Posterior vena cava (tissue), 2 donors: ENCODE results near the gene TEX55. TPM values are rescaled to one million over a fixed set of nuclear protein-coding genes. Genes with fewer than 3 reads are reported as not detected.
"Not testable (repeated sequence)": the region's sequence is repeated elsewhere in the genome, so short reads cannot be mapped to it uniquely, and the experiment has no call there.

ENCODE experiments used
- DNase-seq: peaks from one replicate; pipeline ENCODE4 v3.0.0-alpha.2; 2020; ENCODE audit warnings: low spot score
- intact Hi-C, 2 donors: fragments of 100-400 bp; cut with DNase I; formaldehyde crosslinking; loops; one replicate each; pipeline versions ENCODE4 v1.14.1 to v1.14.2; 2022 to 2023
- total RNA-seq, 2 donors: library from RNA; stranded (reverse); fragmentation: NEBNext Ultra II Directional; extraction: Animal tissue kit (Norgen Biotek cat#: 25700); gene quantifications; one replicate each; pipeline ENCODE4 v1.2.1, GENCODE V29; 2021
- donor health status: DM: yes; HTN: yes; CAD: no.
- donor health status: DM: yes; HTN: yes; CAD: no.

The TEX55 gene
- total RNA-seq, 2 donors from 2014 or later: not detected

GRCh38 chr3:119149484-119149883 lies 3.5 kb downstream of the TEX55 start:
- DNase-seq: no peak
- intact Hi-C loops: loop anchor here in 1 of 2 donors (5.0 kb wide), 1 partner anchor 1033 kb away; no protein-coding TSS in a partner anchor

GRCh38 chr3:119156868-119157267 lies 10.9 kb downstream of the TEX55 start:
- no peak for DNase-seq
- intact Hi-C loops: no loop called here

DNA sequence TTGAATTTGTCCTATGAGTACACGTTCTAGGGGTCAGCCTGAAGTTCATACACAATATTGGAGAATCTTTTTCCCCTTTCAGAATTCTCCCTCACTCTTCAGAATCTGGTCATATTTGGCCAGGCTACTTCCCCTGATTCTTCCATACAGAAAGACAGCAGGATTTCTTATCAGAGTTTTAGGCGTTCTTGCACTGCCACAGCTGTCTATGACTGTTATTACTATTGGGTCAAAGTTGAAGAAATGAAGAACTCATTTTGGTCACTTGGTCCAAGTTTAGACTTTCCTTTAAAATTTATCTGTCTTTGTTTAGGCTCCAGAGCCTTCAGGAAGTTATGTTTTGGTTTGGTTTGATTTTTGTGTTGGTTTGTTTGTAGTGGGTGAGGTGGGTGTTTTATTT lies 12.0 kb downstream of the TEX55 start:
- DNase-seq: no peak
- intact Hi-C loops: no loop called here

GRCh38 chr3:119160361-119160760 lies 14.4 kb downstream of the TEX55 start:
- intact Hi-C loops: no loop called here

DNA sequence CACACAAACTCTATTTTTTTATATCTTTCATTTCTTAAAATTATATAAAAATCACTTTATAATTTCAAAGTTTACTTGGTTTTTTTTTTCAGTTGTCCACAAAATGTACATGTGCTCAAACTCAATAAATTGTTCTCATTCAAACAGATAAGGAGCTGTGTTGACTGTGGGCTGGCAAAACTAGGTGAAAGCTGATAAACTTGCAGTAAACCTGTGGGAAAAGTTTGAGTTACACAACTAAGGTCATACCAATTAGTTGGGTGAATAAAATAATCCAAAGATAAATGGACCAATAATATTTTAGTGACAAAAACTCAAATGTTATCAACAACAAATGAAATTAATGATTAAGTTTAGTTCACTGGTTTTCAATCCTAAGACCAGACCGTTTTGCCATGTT lies 14.8 kb downstream of the TEX55 start:
- no peak for DNase-seq
- intact Hi-C loops: no loop called here

More at GRCh38 chr3:119160361-119160760, 14.4 kb downstream of the TEX55 start:
- DNase-seq: no peak

- intact Hi-C loops: no loop called here
- no peak for DNase-seq
These were observed 15.3 kb downstream of the TEX55 start for GRCh38 chr3:119161240-119161639.

GRCh38 chr3:119164745-119165144 lies 18.8 kb downstream of the TEX55 start:
- intact Hi-C loops, DNase-seq: not testable (repeated sequence)

- DNase-seq: no peak
- intact Hi-C loops: no loop called here
These were observed 24.9 kb downstream of the TEX55 start for GRCh38 chr3:119170821-119171220.

DNA sequence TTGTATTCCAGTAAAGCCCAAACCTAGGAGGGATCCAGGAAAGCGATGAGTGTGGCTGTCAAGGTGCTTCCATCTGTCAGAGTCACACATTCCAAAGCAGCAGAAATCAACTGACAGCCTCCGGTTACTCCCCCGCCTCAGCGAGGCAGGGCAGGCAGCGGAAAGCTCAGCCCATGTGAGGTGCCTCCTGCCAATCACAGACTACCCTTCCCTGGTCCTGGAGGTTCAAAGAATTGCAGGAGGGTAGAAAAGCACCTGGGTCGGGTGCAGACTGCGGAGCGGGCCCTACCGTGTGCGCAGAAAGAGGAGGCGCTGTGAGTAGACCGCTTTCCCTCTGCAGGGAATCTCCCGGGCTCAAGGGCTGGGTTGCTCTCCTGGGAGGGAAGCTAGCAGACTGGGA lies 27.4 kb downstream of the TEX55 start, which contains the start of gene UPK1B:
UPK1B (plus strand) TSS at position 274 of the 400 bp plus-strand sequence. CDS start 13,144 bp downstream, outside the sequence.
- DNase-seq: no peak
- intact Hi-C loops: no loop called here

DNA sequence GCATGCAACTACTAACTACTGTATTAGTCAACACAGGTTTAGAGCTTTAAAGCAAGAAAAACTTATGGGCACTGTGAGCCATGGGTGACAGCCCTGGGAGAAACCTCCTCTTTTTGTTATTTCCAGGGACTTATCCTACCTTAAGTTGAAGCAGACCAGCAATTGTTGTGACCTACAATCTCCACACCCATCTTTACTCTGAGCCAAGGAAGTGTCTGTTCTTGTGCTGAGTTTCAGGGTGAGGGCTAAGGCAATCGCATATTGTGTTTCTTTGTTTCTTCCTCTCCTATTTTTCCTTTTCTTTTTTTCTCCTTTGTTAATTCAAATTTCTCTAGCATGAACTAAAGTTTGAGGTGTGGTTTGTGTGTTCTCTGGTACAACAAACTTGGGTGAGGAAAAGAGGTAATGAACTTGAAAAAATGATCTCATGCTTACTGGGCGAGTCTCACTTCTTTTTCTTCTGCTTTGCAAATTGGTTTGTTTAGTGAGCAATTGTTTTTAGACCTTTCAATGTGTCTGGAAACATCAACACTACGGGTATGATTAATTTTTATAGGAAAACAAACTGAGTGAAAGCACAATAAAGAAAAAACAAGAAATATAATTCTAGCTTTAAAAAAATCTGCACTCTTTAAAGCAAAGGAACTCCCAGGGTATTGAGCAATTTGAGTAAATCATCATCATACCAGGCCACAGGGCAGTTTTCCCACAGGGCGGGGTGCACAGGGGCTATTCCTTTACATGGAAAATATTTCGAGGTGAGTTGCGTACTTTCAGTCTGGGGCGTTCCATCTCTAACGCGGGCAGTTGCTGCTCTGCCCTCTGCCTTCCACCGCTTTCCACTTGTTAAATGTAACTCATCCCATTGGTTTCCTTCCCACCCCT lies 30.1 kb downstream of the TEX55 start:
- no peak for DNase-seq
- intact Hi-C loops: no loop called here

DNA sequence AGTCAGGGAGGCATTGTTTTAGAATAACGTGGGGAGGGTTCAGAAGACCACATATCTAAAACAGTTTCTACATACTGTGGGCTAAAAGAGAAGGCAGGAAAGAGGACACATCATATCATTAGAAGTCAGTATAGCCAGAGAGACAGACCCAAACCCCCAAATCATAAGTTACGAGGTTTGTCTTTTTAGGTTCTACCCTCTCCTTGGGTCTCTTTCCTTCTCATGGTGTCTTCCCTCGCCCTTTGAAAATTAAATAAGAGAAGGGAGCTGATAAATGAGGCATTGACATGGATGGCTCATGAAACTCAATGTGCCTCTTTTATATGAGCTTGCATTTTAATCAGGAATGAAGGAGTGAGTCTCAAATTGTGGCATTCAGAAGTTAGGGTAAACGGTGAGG lies 30.8 kb downstream of the TEX55 start:
- DNase-seq: no peak
- intact Hi-C loops: no loop called here

- DNase-seq: no peak
- intact Hi-C loops: no loop called here
These were observed 31.4 kb downstream of the TEX55 start for GRCh38 chr3:119177321-119177720.

DNA sequence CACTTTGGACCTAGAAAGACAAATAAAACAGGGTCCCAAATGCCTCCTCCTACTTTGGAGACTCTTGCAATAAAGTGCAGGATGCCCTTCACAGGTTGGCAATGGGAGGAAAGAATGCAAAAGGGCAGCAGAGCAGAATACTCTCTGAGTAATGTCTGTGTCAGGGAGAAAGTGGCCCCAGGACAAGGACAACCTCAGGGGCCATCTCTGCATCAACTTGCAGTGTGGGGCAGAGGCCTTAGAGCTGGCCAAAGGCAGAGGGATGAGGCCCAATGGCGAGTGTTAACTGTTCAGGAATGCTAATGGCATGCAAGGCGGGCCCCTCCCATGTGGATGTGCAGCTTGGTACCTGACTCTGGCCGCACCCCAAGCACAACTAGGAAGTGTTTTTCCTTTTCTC lies 35.8 kb downstream of the TEX55 start:
- intact Hi-C loops: no loop called here
- DNase-seq: no peak

DNA sequence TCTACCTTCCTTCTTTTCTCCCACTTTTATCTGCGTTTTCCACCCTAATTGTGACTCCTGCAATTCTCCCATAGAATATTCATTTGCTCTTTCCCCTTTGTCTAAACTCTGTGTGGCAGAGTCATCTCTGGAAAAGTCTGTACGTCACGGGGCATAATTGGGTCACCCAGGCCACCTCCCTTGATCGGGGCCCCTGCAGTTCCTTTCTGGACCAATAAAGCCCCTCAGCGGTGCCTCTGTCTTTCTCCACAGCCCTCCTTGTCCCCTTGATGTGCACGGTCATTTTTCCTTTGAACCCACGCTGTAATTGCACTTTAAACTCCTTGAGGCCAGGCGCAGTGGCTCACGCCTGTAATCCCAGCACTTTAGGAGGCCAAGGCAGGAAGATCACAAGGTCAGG lies 38.1 kb downstream of the TEX55 start:
- intact Hi-C loops: no loop called here
- DNase-seq: no peak

GRCh38 chr3:119184796-119185570 lies 39.0 kb downstream of the TEX55 start:
- no peak for DNase-seq
- intact Hi-C loops: no loop called here

- intact Hi-C loops: no loop called here
- DNase-seq: no peak
These were observed 41.3 kb downstream of the TEX55 start for GRCh38 chr3:119187266-119187665.

DNA sequence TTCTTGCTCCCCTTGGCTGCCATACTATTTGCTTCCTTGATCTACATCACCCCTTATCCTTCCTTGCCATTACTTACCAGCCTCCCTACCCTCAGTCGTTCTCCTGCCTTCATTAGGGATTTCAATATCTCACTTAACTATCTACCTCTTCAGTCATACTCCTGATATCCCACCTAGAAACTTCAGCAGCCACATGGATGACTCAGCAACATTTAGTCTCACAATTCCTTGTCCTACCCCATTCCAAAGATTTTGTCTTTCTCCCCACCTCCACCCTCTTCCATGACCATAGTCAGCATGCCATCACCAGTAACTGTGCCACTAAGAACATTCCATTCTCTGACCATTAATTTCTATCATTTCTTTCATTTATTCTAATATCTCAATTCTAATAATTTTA lies 45.8 kb downstream of the TEX55 start:
- DNase-seq: no peak
- intact Hi-C loops: no loop called here

DNA sequence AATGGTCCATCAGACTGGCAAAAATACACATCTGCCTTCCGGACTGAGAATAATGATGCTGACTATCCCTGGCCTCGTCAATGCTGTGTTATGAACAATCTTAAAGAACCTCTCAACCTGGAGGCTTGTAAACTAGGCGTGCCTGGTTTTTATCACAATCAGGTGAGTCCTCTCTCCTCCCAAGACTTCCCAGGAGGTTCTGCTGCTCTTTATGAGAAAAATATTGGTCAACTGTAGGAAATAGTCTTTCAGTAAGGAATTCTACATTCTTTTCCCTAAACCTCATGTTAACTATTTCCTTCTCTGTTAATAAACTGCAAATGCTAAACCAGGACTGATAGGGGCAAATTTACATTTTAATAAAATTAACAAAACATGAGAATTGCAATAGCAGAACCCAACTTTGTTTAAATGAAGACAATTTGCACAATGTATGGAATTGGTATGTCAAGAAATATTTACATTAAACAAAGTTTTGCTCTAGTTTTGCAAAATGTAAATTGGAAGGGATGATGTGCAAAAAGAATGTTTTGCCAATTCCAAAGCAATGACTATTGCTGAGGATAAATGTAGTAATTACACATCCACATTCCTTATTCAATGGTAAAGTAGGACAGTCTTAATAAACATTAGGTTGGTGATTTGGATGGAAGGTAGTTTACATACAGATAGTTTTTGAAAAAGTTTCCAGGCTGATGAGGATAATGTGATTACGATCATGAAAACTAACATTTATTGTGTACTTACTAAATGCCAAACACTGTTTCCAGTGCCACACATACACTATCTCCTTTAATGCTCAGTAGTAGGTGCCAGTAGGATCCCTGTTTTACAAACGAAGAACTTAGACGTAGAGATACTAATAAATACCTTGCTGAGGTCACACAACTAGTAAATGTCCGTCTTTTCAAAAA lies 48.5 kb downstream of the TEX55 start:
- DNase-seq: no peak
- intact Hi-C loops: no loop called here

GRCh38 chr3:119195151-119195476 lies 49.1 kb downstream of the TEX55 start:
- no peak for DNase-seq
- intact Hi-C loops: no loop called here

- no peak for DNase-seq
- intact Hi-C loops: no loop called here
These were observed 49.9 kb downstream of the TEX55 start for GRCh38 chr3:119195911-119196310.
